HL-60 (cell line): ENCODE measurements around the gene HELZ.

Experiments
- DNase-seq, 2 experiments: peaks; one replicate each; pipeline ENCODE4 v3.0.0-alpha.2; 2010 to 2020; ENCODE audit warnings: low read depth in 1 of 2, low spot score in 1 of 2
- H3K27ac ChIP-seq: fragments of 250-450 bp; sonication (Bioruptor Pico); replicated peaks from 2 replicates; pipeline ENCODE4 v1.5.1; 2020; ENCODE audit warnings: mild to moderate bottlenecking, moderate library complexity
- H3K27me3 ChIP-seq: fragments of 250-450 bp; sonication (Bioruptor Pico); 2 replicates; pipeline ENCODE4 v1.5.1; 2021; ENCODE audit warnings: mild to moderate bottlenecking, moderate library complexity; ENCODE audit not compliant: insufficient read depth, poor library complexity, severe bottlenecking
- H3K4me3 ChIP-seq: replicated peaks from 2 replicates; pipeline ENCODE4 v1.5.1; 2011; ENCODE audit warnings: mild to moderate bottlenecking, control low read depth, low read length; ENCODE audit not compliant: insufficient read depth
- CTCF ChIP-seq: IDR thresholded peaks from one replicate; pipeline ENCODE4 v1.5.1; 2011; ENCODE audit warnings: low read length, control low read depth, inconsistent platforms; ENCODE audit not compliant: insufficient read depth
- GABPA ChIP-seq: IDR thresholded peaks from 2 replicates; pipeline ENCODE4 v1.6.1; 2012; ENCODE audit warnings: low read depth
- POLR2AphosphoS5 ChIP-seq: IDR thresholded peaks from 2 replicates; pipeline ENCODE4 v1.6.1; 2012; ENCODE audit warnings: low read depth
- REST ChIP-seq: IDR thresholded peaks from 2 replicates; pipeline ENCODE4 v1.6.1; 2012; ENCODE audit warnings: low read depth; ENCODE audit not compliant: insufficient replicate concordance
- SPI1 ChIP-seq: IDR thresholded peaks from 2 replicates; pipeline ENCODE4 v1.6.1; 2012; ENCODE audit warnings: low read depth, mild to moderate bottlenecking, borderline replicate concordance

Gene HELZ

GRCh38 chr17:67225316-67225715 lies 19.7 kb downstream of the HELZ start:
- Histone ChIP-seq H3K27ac (no peak overlapping the region), H3K4me3 (no peak overlapping the region), H3K27me3 (no peaks in the 10 kb centered on the region)
- no peak for DNase-seq
- no peak for TF ChIP-seq REST
- no peak for TF ChIP-seq SPI1
- TF ChIP-seq POLR2AphosphoS5: no peak
- TF ChIP-seq CTCF: no peak
- TF ChIP-seq GABPA: no peak

GRCh38 chr17:67224736-67225135 lies 20.3 kb downstream of the HELZ start:
- Histone ChIP-seq H3K27ac (no peak overlapping the region), H3K27me3 (no peaks in the 10 kb centered on the region), H3K4me3 (no peak overlapping the region)
- TF ChIP-seq GABPA (no peak), REST (no peak), POLR2AphosphoS5 (no peak), CTCF (no peak), SPI1 (no peak)
- no peak for DNase-seq

- no peak for DNase-seq
- Histone ChIP-seq H3K27me3 (no peaks in the 10 kb centered on the region), H3K27ac (no peak overlapping the region), H3K4me3 (no peak overlapping the region)
- no peak for TF ChIP-seq REST
- TF ChIP-seq GABPA: no peak
- no peak for TF ChIP-seq CTCF
- TF ChIP-seq POLR2AphosphoS5: no peak
- TF ChIP-seq SPI1: no peak
Measured at GRCh38 chr17:67223924-67224323, 21.1 kb downstream of the HELZ start.
